ENCODE data around the gene RILPL1.

The RILPL1 gene

DNA sequence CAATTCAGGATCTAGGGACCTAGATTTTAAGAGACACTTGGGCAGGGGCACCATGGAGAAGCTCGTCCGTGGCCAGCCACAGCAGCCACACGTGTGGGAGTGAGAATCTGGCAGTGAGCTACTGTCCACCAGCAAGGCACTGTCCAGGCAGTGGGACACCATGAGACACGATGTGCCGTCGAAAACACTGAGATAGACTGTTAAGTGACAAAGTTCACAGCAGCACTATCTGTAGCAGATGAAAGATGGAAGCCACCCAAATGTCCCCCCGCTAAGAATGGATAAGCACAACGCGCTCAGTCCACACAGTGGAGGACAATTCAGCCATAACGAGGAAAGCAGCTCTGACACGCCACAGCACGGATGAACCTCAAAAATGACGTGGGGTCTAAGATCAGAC lies 19.7 kb downstream of the RILPL1 start:
- no peak for DNase-seq (ENCODE audit: low read depth, low spot score)
- no peak overlapping the region for H3K4me3 ChIP-seq (ENCODE audit: low read depth, low read length)
- ChIA-PET POLR2A (no interaction called here), CTCF (no interaction called here)
- TF ChIP-seq, protein P1, sequence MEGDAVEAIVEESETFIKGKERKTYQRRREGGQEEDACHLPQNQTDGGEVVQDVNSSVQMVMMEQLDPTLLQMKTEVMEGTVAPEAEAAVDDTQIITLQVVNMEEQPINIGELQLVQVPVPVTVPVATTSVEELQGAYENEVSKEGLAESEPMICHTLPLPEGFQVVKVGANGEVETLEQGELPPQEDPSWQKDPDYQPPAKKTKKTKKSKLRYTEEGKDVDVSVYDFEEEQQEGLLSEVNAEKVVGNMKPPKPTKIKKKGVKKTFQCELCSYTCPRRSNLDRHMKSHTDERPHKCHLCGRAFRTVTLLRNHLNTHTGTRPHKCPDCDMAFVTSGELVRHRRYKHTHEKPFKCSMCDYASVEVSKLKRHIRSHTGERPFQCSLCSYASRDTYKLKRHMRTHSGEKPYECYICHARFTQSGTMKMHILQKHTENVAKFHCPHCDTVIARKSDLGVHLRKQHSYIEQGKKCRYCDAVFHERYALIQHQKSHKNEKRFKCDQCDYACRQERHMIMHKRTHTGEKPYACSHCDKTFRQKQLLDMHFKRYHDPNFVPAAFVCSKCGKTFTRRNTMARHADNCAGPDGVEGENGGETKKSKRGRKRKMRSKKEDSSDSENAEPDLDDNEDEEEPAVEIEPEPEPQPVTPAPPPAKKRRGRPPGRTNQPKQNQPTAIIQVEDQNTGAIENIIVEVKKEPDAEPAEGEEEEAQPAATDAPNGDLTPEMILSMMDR (IDR thresholded peaks at IDR 0.05; ENCODE audit: insufficient read depth, low read length, missing control alignments): no peak

DNA sequence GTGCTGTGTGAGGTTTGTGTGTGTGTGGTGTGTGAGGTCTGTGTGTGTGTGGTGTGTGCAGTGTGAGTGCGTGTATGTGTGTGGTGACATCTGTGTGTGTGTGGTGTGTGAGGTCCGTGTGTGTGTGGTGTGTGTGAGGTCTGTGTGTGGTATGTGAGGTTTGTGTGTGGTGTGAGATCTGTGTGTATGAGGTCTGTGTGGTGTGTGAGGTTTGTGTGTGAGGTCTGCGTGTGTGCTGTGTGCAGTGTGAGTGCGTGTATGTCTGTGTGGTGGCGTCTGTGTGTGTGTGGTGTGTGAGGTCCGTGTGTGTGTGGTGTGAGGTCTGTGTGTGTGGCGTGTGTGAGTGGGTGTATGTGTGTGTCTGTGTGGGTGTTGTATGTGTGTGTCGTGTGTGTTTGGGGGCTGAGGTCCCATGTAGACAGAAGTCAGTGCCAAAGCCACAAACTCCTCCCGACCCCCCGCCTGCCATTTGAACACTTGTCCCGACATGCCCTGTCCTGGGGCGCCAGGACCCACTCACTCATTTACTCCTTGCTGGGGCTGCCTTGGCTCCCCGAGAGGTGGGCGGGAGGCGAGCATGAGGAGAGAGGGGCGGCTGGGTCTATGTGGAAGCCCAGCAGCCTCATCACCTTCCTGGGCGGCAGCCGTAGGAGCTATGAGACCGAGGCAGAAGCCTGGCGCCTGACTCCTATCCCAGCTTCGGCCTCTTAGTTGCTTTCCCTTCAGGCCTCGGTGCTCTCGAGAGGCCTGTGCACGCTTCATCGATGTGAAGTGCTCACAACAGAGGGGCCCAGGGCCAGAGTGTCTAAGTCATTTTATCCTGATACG lies 20.5 kb downstream of the RILPL1 start:
- ChIA-PET CTCF (no interaction called here), POLR2A (no interaction called here)
- no peak overlapping the region for H3K4me3 ChIP-seq (ENCODE audit: low read depth, low read length)
- no peak for DNase-seq (ENCODE audit: low read depth, low spot score)
- TF ChIP-seq, protein P1 (IDR thresholded peaks at IDR 0.05; ENCODE audit: insufficient read depth, low read length, missing control alignments): no peak

DNA sequence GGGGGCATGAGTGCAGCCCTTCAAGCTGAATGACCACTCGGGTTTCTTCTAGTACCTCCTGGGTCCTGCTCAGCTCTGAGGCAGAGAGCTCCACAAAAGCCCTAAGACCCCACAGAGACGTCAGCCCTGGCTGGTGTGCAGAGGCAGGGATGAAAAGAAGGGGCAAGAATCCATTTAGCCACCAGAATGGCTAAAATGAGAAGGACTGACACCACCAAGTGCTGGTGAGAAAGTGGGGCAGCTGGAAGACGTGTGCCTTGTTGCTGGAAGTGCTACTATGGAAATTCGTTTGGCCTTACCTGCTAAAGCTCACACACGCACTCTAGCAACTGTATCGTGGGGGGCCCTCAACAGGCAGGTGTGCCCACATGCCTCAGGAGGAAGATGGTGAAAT lies 26.7 kb downstream of the RILPL1 start:
- ChIA-PET CTCF (no interaction called here), POLR2A (no interaction called here)
- no peak overlapping the region for H3K4me3 ChIP-seq (ENCODE audit: low read depth, low read length)
- TF ChIP-seq, protein P1 (IDR thresholded peaks at IDR 0.05; ENCODE audit: insufficient read depth, low read length, missing control alignments): no peak
- DNase-seq (ENCODE audit: low read depth, low spot score): no peak

DNA sequence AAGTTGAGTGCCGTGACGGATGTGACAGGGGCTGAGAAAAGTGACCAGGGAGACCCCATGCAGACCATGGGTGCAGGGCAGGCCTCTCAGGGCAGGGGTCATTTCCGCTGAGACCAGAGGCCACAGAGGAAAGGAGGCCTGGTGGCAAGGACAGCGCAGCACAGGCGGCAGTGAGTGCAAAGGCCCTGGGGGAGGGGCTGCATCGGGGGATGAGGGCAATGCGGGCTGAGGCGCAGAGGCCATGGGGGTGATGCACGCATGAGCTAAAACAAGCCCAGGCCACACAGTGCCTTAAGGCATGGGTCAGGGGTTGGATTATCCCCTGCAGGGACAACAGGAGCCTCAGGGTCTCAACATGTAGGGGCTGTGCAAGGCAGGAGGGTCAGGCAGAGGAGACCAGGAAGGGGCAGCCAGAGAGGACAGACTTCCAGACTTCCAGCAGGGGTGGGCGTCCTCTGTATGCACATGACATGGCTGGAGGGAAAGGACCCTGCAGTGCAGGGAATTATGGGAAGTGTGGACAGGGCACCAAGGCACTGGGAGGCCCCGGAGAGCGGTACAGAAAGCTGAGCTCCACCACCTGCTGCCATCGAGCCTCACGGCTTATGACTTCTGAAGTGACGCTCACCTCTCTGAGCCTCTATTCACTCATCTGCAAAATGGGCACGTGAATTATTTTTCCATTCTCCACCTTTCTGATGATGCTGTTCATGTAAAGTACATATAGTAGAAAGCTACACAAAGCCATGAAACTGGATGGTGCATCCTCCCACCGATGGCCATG lies 27.3 kb downstream of the RILPL1 start:
- POLR2A ChIA-PET: no interaction called here
- no peak overlapping the region for H3K4me3 ChIP-seq (ENCODE audit: low read depth, low read length)
- CTCF ChIA-PET: no interaction called here
- no peak for DNase-seq (ENCODE audit: low read depth, low spot score)
- TF ChIP-seq, protein P1 (IDR thresholded peaks at IDR 0.05; ENCODE audit: insufficient read depth, low read length, missing control alignments): no peak

DNA sequence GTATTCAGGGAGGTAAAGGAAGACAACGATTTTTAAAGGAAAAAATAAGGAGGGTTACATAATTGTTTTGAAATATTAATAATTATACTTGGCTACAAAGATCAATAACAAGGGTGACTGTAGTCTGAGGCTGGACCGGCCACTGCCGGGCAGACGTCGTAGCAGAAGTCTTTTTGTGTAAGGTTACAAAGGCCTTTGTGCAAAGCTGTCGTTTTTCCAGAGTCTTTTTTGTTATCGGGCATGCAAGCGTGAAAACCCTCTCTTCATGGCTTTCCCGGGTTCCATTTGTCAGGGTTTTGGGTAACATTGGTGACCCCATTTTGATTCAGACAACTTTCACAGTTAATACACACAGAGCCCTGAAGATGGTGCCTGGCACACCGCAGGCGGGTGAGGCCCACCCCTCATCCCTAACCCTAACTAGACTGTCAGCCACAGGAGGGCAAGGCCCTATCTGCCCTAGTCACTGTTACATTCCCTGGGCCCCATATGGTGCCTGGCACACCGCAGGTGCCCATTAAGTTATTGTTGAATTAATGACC lies 31.3 kb downstream of the RILPL1 start:
- ChIA-PET POLR2A (interaction anchor here (0.6 kb wide), 1 partner anchor 20 kb away, joined by 3 read pairs; no protein-coding TSS in a partner anchor), CTCF (no interaction called here)
- TF ChIP-seq, protein P1 (IDR thresholded peaks at IDR 0.05; ENCODE audit: insufficient read depth, low read length, missing control alignments): no peak
- no peak for DNase-seq (ENCODE audit: low read depth, low spot score)
- H3K4me3 ChIP-seq (ENCODE audit: low read depth, low read length): no peak overlapping the region

DNA sequence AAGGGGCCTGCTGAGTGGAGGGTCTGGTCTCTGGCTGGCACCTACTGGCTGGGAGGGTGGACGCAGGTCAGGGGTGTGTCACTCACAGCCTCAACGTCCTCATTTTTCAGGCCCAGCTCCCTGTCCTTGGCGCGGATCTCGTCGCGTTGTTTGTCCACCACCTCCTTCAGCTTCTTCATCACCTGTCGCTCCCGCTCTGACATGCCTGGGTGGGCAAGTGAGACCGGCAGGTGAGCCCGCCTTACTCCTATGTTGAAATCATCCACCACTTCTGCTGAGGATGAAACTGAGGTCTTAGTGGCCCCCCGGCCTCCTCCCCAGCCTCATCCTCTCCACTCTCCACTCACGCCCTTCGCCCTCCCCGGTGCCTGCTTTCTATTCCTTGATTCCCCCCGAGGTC lies 34.2 kb downstream of the RILPL1 start:
- ChIA-PET CTCF (no interaction called here), POLR2A (no interaction called here)

More for the DNA sequence above, 34.2 kb downstream of the RILPL1 start:
- TF ChIP-seq, protein P1 (IDR thresholded peaks at IDR 0.05; ENCODE audit: insufficient read depth, low read length, missing control alignments): no peak
- no peak for DNase-seq (ENCODE audit: low read depth, low spot score)
- H3K4me3 ChIP-seq (ENCODE audit: low read depth, low read length): no peak overlapping the region
